HG02938 (cell line): ENCODE measurements around the gene OSBPL5.
"Not testable (repeated sequence)": the region's sequence is repeated elsewhere in the genome, so short reads cannot be mapped to it uniquely, and the experiment has no call there.

ENCODE experiments used
- ATAC-seq: cut with Tn5 transposase; IDR thresholded peaks from one replicate; pipeline ENCODE4 v1.9.1; 2021; ENCODE audit warnings: mild to moderate bottlenecking, moderate library complexity; ENCODE audit not compliant: unreplicated experiment

OSBPL5 gene

DNA sequence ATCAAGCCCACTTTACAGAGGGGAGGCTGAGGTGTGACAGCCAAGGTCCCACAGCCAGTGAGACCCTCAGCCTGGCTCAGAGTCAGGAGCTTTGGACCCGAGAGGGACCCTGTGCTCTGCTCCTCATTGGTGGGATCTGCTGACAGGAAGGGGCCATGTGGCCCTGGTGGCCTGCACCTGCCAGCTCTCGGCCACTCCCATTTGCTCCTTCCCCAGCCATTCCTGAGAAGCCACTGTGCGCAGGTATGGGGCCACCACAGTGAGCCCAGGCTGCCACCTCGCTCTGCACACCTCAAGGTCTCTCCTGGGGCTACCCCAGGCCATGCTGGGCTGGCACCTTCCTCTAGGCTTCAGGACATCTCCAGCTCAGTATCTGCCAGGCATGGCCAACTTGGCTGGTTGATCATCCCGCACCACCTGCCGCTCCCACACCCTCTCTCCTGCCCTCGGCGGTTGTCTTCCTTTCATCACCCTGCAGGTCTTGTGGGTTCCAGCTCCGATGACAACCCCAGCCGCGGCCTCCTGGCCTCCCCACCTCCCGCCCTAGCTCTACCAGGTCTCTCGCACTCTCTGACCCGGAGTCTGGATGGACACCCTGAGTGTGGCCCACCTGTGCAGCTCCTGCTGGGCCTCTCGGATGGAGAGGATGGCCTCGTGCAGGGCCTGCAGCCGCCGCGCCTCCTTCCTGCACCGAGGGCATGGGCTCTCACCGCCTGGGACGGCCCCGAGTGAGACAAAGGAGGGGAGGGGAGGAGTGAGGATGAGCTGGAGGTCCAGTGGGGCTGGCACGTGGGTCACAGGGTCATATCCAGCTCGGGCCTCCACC lies 75.7 kb downstream of the OSBPL5 start:
- ATAC-seq, result no peak

DNA sequence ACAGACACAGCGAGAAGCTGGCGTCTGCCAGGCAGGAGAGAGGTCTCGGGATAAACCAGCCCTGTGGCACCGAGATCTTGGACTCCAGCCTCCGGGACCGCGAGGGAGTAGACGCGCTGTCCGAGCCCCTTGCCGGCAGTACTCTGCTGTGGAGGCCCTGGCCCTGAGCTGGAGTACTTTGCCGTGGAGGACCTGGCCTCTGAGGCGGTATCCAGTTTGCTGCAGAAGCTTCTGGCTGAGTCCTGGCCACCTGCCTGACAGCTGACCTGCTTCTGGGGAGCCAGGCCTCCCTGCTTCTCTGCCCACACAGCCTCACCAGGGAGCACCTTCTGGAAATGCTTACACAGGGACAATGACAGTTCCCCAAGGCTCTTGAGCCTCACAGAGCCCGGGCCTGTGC lies 76.3 kb downstream of the OSBPL5 start:
- ATAC-seq, result no peak

DNA sequence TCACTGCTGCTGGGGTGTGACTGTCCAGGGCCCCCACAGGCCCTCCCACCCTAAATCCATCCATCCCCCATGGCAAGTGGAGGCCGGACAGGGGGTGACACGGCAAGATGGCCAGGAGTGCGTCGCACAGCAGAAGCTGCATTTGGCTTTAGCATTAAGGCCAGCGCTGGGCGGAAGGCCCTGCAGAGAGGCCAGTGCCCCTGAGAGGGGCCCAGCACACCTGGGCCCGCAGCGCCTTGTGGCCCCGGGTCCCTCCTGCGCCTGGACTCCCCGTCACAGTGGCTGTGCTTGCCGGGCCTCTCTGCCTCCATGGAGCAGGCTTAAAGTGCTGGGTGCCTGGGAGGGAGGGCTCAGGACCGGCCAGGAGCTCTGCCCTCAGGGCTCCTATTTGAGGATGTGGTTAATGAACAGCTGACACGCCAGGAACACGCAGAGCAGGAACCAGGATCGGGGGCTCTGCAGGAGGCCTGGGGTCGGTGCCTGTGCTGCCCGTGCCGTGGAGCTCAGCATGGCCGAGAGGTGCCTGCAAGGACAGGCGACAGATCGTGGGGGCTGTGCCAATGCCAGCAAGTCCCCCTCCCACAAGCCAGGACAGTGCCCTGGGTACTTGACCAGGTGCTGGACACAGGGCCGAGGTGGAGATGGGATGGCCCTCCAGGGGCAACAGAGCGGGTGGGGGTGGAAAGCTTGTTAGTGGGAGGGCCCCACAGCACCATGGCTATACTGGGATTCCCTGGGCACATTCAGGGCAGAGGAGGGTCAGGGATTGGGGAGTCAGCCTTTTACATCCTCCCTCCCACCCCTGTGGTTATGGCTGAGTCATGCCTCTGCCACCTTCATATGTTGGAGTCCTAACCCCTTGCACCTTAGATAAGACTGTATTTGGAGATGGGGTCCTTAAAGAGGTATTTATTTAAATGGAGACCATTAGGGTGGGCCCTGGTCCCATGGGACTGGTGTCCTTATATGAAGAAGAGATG lies 77.0 kb downstream of the OSBPL5 start:
- no peak for ATAC-seq

DNA sequence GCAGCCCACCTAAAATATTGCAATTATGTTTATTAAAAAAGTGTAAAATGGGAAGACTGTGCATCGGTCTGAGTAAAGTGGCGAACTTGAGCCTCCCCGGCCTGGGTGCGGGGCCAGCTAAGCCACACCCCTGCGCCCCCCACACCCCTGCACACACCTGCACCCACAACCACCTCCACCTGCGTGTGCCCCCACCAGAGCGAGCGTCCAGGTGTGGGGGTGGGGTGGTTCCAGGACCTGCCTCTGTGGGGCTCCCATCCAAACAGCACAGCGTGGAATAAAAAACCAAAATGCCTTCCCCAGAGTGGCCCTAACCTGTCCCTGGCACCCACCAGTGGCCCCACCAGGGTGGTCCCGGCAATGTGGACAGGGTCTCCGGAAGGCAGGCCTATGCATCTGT lies 77.7 kb downstream of the OSBPL5 start:
- no peak for ATAC-seq

DNA sequence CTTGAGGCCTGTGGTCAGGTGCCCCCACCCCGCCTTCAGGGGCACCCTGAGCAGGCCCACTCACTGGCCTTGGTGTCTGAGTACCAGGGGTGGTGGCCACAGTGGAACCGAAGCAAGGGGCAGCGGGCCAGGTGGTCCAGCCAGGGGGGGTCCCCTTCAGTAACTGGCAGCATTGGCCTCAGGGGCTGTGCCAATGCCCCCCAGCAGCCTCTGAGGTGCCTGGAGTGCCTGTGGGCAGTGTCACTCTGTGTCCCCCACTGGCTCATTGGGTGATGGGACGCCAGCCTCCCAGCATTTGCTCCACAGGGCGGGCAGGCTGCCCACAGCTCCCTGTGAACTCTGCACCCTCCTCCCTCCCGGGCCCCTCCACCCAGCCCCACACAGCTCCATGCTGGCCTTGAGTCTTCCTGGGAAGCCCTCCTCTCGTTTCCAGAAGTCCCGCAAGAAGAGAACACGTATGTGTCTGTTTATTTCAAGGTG lies 78.4 kb downstream of the OSBPL5 start:
- no peak for ATAC-seq

DNA sequence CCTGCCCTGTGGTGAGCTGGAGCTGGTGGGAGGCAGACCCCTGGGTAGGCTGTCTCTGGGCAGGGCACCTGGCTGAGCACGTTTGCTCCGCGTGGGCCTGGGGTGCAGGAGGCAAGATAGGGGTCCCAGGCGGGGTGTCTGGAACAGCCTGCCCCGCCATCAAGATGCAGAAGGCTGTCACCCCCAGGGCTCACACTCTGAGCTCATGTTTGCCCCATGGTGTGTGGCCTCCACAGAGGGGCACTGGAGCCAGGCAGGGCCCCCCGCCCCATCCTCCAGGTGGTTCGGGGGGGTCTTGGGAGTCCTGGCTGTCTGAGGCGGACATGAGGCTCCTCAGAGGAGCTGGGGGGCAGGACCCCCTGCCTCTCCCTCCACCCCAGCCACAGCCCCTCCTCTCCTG lies 79.0 kb downstream of the OSBPL5 start:
- ATAC-seq, result no peak

DNA sequence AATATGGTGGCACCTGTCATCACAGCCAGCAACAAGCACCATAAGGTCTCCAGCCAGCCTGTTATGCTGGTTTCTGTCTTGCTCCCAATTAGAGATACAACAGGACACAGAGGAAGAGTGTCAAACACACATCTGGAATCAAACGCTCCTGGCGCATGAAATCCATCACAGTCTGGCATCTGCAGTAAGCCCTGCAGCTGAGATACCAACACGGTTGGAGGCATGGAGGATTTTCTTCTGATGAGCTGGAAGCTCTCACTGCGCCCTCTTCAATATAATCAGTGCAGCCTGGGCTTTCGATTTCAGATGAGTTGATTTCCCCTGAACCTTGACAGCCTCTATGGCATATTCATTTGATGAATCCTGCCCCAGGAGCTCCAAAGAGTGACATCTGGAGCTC lies 80.1 kb downstream of the OSBPL5 start:
- no peak for ATAC-seq

DNA sequence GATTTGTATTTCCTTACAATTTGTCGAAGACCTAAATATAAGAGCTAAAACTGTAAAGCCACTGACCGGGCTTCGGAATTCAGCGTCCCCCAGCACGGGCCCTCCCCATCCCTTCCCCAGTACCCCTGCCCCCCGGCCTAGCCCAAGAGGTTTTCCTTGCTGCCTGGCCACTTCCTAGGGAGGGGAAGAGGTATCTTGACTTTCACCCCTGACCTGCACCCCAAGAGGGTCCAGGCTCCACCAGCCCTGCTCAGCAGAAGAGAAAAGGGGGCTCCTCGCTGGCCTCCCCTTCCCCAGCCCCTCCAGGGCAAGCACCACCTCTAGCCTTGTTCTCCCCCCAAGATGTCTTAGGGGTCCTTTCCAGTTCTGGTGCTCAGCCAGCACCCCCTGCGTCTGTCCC lies 81.8 kb downstream of the OSBPL5 start:
- ATAC-seq, result no peak

DNA sequence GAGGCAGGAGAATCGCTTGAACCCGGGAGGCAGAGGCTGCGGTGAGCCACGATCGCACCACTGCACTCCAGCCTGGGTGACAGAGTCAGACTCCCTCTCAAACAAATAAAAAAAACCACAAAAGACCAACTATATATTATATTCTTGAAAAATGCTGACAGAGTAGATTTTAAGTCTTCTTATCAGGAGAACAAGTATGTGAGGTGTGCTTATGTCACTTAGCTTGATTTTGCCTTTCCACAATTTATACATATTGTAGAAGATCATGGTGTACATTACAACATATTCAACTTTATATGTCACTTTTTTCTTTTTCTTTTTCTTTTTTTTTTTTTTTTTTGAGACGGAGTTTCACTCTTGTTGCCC lies 83.7 kb downstream of the OSBPL5 start:
- no peak for ATAC-seq

DNA sequence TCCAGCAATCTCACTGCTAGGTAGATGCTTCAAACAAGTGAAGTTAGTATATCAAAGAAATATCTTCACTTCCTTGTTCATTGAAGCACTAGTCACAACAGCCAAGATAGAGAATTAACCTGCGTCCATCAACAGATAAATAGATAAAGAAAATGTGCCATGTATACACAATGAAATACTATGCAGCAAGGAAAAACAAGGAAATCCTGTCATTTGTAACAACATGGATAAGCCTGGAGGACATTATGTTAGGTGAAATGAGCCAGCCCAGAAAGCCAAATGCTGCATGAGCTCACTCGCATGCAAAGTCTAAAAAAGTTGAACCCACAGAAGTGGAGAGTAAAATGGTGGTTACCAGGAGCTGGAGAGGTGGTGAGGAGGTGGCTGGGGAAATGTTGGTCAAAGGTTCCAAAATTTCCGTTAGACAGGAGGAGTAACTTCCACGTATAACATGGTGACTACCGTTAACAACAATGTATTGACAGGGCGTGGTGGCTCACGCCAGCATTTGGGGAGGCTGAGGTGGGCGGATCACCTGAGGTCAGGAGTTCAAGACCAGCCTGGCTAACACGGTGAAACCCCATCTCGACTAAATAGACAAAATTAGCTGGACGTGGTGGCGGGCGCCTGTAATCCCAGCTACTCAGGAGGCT lies 84.3 kb downstream of the OSBPL5 start:
- ATAC-seq, result no peak

DNA sequence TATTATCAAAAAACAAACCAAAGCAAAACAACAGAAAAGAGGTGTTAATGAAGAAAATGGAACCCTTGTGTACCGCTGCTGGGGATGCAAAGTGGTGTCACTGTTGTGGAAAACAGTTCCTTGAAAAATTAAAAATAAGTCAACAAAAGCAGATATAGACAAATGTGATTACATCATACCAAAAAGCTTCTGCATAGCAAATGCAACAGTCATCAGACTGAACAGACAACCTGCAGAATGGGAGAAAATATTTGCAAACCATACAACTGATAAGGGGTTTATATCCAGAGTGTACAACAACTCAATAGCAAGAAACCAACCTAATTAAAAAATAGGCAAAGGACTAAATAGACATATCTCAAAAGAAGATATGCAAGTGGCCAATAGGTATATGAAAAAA lies 85.0 kb downstream of the OSBPL5 start:
- ATAC-seq, result no peak

DNA sequence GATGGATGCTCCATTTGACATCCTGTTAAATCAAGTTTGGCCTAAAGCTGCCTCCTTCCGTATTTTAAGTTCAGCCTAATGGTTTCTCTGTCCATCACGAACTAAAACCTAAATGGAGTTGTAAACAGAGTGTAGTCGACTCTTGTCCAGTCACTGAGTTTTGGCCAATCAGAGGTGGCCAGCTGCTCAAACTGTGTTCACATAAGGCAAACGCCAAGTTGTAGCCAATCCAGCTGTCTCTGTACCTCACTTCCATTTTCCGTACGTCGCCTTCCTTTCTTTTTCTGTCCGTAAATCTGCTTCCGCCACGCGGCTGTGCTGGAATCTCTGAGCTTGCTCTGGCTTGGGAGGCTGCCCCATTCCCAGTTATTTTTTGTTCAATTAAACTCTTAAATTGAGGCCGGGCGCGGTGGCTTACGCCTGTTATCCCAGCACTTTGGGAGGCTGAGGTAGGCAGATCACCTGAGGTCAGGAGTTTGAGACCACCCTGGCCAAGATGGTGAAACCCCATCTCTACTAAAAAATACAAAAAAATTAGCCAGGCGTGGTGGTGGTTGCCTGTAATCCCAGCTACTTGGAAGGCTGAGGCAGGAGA lies 87.2 kb downstream of the OSBPL5 start:
- ATAC-seq, result no peak

DNA sequence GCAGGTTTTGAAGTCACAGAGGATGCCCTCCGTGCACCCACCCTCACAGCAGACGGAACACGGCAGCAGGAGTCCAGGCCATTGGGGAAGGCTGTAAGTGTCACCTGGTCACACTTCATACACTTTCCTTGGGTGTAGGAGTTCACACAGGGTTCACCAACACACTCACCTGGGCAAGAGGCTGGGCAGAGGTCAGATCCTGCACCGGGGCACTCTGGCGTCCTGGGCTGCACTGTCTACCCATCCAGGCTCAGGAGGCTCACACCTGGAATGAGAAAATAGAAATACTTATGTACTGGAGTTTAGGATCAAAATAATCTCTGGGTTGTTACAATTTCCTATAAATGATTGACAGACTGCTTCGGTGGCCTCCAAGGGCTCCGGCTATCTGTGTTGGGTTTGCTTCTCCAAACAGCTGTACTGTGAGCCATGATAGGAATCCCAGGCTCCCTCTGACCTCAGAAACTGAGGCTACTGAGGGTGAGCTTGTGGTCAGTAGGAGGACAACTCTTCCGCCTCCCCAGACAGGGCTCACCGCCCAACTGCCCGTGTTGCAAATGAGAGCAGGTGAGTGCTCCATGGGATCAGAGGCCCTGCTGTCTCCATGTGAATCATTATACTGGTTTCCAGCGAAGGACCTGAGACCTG lies 87.8 kb downstream of the OSBPL5 start:
- ATAC-seq, result no peak

DNA sequence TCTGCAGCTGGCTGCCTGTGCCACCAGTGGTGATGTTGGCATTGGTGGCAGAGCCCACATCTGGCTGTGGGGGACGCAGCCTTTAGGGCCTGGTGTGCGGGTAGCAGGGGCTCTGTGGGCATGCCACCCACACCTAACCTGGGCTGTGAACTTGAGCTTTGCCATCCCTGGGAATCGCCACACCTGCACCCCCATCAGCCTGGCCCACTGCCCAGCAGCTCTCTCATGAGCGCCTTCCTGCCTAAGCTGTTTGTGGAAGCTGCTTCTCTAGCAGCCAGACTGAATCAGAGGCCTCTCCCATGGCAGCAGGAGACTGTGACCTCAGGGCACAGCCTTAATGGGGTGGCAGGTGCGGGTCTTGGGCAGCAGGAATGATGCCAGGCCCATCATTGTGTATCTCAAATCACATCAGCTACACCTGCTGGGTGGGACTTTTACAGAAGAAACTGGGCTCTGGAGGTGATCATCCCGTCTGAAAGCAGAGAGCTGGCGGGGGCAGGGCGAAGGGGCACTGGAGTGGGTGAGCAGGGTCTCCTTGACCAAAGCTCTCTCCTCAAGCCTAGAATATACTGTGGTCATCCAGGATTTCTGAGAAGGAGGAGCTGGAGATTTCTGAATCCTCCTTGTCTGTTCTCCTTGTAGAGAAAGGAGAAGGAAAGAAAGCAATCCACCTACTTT lies 90.1 kb downstream of the OSBPL5 start:
- no peak for ATAC-seq

DNA sequence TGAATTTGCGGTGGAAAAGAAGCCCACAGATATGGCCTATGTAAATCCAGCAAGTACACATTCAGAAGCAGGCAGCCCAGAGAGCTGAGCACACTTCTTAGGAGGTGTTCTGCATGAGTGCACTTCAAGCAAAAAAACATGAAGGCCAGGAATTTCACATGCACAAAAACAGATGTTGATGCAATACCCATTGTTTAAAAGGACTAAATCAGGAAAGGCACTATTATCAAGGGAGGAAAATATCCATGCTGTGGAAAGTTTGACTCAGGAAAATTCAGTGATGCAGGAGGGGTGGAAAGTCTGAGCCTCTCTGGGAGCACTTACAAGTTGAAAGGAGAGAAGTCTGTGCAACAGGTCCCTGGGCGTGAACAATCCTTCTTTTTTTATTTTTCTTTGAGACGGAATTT lies 92.1 kb downstream of the OSBPL5 start:
- no peak for ATAC-seq

DNA sequence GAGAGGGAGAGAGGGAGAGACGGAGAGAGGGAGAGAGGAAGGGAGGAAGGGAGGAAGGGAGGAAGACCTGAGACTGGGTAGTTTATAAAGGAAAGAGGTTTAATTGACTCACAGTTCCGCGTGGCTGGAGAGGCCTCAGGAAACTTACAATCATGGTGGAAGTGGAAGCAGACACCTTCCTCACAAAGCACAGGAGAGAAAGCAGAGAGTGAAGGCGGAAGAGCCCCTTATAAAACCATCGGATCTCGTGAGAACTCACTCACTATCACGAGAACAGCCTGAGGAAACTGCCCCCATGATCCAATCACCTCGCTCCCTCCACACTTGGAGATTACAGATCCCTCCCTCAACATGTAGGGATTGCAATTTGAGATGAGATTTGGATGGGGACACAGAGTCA lies 95.7 kb downstream of the OSBPL5 start:
- ATAC-seq, result no peak

DNA sequence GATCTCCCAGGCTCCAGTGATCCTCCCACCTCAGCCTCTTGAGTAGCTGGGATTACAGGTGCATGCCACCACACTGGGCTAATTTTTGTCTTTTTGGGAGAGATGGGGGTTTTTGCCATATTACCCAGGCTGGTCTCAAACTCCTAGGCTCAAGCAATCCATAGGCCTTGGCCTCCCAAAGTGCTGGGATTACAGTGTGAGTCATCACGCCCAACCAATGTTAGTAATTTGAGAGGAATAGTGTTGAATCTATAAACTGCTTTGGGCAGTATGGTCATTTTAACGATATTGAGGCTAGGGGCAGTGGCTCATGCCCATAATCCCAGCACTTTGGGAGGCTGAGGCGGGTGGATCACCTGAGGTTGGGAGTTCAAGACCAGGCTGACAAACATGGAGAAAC lies 98.8 kb downstream of the OSBPL5 start:
- ATAC-seq, result not testable (repeated sequence)

DNA sequence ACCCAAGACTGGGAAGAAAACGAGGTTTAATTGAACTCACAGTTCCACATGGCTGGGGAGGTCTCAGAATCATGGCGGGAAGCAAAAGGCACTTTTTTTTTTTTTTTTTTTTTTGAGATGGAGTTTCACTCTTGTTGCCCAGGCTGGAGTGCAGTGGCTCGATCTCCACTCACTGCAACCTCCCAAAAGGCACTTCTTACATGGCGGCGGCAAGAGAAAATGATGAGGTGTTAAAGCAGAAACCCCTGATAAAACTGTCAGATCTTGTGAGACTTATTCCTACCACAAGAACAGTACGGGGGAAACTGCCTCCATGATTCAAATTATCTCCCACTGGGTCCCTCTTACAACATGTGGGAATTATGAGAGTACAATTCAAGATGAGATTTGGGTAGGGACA lies 100.4 kb downstream of the OSBPL5 start:
- ATAC-seq, result not testable (repeated sequence)

DNA sequence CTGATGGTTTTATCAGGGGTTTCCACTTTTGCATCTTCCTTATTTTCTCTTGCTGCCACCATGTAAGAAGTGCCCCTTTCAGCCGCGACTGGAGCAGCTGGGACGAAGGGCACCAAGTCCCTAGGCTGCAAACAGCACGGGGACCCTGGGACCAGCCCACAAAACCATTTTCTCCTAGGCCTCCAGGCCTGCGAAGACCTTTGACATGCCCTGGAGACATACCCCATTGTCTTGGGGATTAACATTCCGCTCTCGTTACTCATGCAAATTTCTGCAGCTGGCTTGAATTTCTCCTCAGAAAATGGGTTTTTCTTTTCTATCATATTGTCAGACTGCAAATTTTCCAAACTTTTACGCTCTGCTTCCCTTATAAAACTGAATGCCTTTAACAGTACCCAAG lies 101.2 kb downstream of the OSBPL5 start:
- ATAC-seq, result not testable (repeated sequence)

DNA sequence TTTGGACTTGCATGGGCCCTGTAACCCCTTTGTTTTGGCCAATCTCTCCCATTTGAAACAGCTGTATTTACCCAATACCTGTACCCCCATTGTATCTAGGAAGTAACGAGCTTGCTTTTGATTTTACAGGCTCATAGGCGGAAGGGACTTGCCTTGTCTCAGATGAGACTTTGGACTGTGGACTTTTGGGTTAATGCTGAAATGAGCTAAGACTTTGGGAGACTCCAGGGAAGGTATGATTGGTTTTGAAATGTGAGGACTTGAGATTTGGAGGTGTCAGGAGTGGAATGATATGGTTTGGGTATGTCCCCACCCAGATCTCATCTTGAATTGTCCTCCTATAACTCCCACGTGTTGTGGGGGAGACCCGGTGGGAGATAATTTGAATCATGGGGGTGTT lies 101.7 kb downstream of the OSBPL5 start:
- not testable (repeated sequence) for ATAC-seq
